Stimulated activated CD4-positive, alpha-beta T cell treated with anti-CD3 and anti-CD28 coated beads, Interleukin-1b, Interleukin-23, amount 100 ng/mL, for 1 hour (primary cell): ENCODE results near the gene ZNF775.
A peak's percentile ranks its signal among the peaks of the same experiment; 100 is the strongest.

Experiments used
- DNase-seq, 2 donors: peaks; one replicate each; pipeline ENCODE4 v3.0.0-alpha.2; 2020; ENCODE audit warnings: low read depth in 2 of 2

ZNF775 gene

DNA sequence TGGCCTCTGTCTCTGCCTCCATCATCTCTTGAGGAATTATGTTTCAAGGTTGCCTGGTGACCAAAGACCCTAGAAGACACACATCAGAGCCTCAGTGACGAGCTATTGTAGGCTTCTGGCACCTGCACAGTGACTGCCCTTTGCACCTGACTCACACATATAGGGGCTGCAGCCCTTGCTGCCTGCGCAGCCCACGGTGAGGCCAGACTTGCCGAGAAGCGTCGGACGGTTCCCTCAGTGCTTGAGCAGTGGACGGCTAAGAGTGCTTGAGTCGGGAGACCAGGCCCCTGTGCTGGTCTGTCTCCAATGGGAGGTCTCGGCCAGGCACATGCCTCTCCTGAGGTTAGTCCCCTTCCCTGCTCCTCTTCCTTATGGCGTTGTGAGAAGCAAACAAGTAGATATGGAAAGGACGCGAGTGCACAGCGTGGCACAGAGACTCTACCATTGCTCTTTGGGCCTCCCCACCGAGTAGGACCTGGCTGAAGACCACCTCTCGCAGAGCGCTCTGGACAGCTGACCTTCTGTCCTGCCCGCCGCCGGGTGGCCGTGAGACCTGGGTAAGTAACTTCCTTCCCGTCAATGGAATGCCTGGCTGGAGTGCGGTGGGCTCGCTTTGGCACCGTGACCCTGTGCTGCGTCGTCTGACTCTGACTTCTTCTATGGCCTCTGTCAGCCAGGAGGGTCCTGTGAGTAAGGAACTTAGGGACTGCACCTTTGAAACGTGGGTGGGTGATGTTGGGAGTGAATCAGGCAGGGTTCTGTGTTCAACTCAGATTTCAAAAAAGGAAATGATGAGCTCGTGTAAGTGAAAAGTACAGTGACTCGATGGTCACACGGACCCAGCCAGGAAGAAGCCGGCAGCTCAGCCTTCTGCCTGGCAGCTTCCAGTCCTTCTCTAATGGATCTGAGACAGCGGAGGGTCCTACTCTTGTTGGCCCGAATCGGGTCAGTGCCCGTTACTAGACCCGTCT is 33.7 kb downstream of the ZNF775 start:
- DNase-seq = no peak

DNA sequence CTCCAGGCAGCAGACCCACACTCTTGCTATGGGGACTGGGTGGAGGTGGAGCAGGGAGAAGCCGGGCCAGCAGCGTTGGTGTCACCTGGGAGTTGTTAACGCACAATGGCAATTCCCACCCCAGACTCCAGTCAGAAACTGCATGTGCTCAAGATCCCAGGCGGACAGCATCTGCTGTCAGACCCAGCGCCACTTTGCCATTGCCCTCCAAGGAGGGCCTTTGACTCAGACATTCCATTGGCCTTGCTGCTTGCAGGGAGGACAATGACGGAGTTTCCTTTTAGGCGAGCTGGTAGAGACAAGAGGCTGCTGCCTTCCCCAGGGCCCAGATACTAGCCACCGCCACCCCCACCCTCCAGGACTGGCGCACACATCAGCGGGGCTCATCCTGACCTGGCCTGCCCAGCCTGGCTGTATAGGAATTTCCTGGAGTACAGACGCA is 34.5 kb downstream of the ZNF775 start:
- no peak for DNase-seq

DNA sequence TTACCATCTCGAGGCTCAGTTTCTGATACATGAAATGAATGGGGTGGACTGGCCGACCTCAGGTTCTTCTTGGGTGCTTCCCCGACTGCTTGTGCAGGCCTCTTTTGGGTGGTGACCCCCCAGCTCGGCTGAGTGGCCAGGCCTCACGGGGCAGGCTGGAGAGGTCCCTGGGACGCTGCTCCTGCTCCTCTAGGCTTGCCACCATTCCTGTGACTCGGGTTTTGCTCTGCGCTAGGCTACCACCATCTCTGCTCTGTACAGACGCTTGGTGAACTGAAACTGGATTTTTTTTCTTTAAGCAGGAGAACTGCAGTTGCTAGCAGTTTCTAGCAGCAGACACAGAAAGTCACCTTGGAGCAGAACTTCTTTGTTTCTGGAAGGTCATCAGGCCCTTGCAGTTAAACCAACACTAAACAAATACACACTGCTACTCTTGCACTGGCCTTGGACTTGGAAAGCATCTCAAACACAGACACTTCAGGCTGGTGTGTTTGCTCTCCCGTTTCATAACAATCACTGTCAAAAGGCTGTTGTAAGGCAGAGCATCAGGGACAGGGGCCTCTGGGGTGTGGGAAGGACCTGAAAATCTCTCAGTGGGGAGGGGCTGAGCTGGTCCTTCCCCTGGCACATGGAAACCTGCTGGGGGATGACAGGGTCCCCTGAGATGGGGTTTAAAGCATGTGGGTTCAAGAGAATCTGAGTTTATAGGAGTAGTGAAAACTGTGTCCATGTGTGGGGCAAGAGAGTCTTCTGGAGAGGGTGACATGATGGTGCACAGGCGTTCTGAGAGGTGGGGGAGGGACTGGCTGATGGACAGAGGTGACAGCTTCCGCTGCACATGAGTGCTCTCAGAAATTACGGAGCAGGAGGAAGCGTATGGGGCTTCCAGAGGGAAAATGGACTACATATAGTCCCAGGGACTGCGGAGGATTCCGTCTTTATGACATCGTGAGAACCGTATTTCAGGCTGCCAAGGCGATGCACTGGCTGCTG is 36.3 kb downstream of the ZNF775 start:
- no peak for DNase-seq

DNA sequence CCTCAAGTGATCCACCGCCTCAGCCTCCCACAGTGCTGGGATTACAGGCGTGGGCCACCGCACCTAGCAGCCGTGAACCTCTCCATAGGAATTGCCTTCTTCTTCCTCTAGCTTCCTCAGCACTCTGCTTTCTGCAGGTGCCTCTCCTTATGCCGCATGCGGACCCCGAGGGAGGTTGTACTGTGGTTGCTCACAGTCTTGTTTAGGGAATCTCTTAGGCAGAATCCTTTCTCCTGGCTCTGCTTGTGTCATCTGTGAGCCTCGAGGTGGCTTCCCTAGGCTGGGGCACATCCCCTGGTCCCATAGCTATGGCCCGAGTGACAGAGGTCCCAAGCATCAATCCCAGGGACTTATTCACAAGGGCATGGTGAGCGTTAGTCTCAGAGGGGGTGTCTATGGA is 38.1 kb downstream of the ZNF775 start:
- DNase-seq = no peak

DNA sequence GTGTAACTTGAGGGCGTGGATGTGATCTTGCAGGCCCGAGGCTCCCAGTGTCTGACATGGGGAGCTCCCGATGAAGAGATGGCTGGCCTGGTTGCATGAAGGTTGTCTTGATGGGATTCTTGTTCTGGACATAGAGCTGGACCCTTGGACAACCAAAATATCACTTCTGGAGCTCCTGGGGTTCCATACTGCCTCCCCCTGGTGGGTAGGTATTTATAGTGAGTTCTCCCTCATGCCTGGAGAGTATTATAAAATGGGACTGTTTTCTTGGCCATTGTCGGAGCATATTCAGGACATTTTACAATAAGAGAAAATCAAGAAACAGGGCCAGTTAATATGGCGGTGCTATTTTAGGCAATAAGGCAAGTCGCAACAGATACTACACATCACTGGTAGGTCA is 38.7 kb downstream of the ZNF775 start:
- no peak for DNase-seq

DNA sequence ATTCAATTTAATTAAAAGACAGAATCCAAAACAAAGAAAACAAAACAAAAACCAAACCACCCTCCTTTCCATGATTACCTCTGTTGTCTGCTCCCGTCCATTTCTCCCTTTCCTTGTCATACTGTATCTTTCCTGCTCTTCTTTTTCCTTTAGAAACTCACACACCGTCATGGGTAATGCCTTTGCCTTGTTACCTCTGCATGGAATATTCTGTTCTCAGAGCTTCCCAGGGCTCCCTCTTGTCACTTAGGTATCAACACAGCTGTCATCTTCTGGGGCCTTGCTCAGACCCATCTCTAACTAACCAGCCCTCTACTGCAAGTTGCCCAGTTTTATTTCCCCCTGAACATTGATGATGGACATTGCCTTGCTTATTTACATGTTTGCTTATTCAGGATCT is 41.1 kb downstream of the ZNF775 start:
- DNase-seq = no peak

DNA sequence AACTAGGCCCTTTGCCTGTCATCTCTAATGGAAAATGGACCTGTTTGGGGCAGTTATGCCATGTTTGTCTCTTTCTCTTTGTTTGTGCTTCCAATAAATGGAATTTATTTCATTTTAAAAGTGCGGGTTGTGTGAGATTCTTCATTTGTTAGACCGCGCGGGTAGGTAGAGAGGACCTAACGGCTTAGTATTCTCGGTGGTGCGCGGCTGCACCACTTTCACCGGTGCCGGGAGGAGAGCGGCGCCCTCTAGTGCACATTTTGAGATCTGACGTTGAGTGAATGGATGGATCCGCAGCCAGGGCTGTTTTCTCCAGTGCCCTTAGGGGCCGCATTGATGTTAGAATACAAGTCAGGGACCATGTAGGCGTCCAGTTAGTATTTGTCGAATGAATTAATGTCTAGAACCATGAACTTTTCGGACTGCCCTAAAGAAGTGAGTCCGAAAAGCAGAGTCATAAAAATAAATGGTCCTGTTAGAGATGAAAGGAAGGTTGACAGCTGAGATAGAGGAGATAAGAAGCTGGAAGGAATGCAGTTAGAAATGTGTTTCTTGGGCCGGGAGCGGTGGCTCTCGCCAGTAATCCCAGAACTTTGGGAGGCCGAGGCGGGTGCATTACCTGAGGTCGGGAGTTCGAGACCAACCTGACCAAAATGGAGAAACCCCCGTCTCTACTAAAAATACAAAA is 42.0 kb downstream of the ZNF775 start:
- DNase-seq = peak; percentile 58 to 76

DNA sequence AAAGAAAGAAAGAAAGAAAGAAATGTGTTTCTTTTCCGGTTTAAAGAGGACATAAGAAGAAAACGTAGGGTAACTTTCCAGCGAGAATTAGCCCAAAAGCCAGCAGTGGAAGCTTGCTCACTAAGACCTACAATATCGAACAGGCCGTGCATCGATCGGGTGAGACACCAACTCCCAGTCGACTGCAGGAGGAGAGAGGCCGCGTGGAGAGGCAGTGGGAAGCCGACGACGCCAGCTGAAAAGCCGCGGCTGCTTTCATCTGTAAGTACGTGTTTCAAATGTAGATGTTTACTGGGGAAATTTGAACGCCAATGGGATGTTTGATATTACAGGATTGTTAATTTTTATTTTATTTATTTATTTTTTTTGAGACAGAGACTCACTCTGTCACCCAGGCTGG is 42.7 kb downstream of the ZNF775 start:
- no peak for DNase-seq

DNA sequence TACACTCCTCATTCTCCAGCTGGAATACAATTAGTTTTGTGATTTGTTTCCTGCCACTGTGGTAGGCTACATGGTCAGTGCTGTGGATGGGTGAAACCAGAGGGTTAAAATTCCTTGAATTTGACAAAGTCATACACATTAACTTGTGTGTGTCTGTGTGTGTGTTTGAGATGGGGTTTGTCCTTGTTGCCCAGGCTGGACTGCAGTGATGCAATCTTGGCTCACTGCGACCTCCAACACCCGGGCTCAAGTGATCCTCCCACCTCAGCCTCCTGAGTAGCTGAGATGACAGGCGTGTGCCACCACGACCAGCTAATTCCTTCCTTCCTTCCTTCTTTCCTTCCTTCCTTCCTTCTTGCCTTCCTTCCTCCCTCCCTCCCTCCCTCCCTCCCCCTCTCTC is 46.5 kb downstream of the ZNF775 start:
- no peak for DNase-seq

DNA sequence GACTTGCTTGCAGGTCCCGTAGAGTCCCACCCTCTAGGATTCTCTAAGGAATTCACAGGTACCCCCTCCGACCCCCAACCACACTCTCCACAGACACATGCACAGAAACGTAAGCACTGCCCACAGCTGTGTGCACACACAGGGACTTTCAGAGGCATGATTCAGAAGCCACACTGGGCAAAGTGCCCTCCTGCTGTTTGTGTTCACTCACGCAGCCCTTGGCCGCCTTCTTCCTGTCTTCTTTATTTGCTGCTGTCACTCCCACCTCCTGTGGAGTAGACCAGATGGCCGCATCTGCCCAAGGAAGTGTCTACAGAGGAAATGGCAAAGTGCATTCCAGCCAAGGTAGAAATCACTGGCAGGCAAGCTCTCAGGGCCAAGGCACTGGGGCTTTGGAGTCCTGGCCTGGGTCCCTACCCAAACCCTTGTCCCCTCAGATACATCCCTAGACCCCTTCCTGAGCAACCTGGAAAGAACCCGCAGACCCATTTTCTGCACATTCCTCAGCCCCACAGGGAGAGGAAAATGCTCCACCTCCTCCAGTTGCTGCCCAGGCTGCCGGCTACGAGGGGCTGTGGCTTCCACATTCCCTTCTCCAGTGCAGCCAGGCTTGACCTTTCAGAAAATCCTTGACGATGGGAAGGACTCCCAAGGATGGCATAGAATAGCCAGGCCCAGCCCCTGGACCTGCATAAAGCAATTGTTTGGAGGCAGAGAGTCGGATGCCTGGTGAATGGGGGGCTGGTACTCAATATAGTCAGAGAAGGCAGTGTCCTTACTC is 49.7 kb downstream of the ZNF775 start:
- DNase-seq = no peak

DNA sequence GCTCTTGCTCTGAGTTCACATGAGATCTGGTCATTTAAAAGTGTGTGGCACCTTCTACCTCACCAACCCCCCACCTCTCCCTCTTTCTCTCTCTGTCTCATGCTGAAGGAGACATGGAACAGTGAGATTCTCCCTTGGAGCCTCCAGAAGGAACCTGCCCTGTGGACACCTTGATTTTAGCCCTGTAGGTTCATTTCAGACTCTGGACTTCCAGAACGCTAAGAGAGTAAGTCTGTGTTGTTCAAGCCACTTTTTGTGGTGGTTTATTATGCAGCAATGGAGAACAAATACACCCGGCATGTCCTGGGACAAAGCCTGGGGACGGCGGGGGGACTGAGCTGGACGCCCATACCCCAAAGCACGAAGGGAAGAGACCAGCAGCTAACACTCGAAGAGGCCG is 50.6 kb downstream of the ZNF775 start:
- no peak for DNase-seq

DNA sequence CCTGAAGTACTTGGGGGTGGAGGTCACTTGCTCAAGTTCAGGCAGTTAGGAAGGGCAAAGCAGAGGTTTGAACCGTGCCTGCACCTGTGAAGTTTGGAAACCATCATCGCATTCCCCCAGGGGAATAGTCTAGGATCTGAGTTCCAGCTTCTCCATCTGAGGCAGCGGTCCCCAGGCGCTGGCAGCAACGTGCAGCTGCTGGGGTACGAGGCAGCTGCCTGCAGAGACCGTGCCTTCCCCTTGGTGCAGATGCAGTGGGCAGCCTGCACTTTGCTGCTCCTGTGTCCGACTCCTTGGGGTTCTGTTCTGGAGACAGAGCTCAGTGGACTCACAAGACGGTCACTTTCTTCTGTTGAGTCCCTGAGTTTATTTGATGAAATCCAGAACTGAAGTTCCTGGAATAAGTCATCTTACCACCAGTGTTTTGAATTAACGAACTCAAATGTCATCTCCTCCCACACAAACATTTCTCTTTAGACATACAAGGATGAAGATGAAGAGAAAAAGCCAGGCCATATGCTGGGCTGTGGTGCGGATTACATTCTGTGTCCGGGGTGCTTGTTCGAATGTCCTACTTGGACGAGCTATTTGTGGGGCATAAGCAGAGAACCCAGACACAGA is 51.4 kb downstream of the ZNF775 start:
- no peak for DNase-seq

DNA sequence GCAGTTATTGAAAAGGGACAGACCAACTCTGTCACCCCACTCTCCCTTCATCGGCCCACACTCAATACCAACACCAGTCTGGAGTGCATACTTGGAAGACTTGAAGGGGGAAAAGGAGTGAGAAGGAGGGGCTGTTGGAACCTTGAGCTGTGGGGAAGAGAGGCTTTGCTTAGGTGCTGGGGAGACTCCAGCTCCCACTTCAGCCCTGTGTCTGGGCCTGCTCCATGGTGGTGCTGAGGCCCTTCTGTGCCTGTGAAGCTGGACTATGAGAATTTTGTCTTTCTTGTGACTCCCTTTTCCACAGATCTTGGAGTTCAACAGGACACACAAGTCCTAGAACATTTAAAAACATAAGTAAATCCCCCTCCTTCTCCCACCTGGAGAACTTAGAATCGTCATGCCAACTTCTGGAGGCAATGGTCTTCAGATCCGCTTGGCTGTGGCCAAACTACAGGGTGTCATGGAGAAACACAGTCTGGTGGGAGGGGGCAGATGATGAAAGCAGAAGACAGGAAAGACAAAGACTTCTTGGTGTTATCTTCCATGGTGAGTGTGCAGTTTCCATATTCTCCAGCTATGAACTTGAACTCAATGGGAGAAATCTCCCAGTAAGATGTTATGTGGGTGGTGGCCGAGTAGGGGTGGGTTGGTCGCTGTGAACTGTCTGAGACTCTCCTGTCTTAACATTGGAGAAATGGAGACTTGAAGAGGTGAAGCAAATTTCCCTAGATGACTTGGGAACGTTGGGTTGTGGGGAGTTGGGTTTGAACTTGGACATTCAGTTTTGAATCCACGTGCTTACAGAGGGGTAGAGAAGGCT is 52.9 kb downstream of the ZNF775 start:
- DNase-seq = no peak

DNA sequence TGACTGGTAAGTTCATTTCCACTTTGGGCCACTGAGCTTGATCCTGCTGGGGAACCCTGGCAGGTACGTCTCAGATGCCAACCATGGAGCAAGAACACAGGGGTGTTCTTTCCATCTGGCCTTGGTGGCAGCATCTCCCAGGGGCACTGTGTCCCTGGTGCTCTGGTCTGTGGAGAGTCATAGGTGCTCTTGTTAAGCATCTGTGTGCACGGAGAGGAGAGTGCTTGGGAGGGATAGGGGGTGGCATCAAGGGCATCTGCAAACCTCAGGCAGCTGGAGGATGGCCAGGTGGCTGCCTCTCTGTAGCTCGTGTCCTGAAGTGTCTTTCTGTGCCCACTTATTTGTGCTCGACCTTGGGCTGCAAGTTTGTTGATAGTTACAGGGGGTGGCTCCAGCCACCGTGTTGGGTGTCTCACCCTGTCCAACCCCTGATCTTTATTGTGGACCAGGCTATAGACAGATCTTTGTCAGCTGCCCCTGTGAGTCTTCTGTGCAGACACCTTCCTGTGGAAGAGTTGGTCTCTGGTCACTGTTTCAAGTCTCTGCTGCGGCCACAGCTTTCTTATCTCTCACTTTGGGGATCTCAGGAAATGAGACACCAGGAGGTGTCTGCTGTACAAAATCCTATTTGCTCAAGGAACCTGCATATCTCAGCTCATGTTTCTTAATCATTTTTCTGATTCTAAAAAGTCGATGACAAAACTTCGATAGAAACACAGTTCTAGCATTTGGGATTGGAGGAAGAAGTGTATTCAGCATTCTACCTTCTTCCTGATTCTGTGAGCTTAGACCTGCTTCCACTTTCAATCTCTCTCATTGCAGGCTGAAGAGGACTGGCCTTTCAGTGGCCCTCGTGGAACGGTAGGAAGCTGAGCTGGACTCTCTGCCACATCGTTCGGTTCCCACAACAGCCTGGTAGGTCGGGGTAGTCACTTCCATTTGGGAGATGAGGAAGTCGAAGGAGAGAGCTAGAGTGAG is 54.1 kb downstream of the ZNF775 start:
- no peak for DNase-seq

DNA sequence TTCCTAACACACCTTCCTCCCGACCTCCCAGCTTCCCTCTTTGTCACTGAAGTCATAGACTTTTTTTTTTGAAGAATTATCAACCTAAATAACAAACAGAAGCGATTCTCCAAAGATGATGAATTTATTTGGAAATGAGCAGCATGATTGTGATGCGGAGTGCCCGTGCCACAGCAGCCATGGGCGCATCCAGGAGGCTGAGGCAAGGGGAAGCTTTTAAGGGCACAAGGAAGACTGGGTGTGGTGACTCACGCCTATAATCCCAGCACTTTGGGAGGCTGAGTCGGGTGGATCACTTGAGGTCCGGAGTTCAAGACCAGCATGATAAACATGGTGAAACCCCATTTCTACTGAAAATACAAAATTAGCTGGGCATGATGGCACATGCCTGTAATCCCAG is 55.1 kb downstream of the ZNF775 start:
- no peak for DNase-seq

DNA sequence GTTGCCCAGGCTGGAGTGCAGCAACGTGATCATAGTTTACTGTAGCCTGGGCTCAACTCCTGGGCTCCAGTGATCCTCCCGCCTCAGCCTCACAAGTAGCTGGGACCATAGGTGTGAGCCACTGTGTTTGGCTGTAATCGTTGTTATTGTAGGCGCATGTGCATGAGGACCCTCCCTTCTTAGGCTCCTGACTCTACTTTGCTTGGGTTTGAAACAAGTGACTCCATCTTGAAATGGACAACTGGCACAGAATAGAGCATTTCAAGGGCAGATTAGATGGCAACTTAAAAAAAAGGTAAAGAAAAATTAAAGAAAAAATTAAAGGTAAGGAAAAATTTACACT is 55.9 kb downstream of the ZNF775 start:
- DNase-seq = no peak

DNA sequence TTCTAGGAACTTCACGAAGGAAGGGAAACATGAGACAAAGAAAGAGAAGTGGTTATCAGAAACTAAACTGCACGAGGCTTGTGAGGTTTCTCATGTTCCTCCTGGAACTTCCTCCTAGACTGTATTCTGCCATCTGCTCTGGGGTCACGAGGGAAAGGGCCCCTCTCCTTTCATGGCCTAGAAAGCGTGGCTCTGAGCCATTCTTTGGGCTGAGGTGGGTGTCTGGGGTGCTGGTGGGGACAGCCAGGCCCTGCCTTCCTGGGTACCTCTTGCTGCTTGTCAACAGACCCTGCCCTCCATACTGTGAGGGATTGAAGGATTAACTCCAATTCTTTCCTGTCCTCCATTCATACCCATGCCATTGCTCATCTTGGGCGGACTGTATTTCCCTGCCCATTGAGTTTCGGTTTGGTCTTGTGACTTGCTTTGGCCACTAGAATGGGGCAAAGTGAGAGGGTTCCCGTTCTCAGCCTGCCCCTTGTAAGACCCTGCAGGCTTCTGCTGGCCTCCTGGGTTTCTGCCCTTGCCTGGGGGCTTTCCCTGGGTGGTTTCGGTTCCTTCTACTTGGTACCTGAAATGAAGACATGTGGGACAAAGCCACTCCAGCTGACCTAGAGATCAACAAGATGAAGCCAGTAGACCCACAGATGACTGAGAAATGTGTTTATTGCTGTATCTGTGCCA is 56.4 kb downstream of the ZNF775 start:
- no peak for DNase-seq

DNA sequence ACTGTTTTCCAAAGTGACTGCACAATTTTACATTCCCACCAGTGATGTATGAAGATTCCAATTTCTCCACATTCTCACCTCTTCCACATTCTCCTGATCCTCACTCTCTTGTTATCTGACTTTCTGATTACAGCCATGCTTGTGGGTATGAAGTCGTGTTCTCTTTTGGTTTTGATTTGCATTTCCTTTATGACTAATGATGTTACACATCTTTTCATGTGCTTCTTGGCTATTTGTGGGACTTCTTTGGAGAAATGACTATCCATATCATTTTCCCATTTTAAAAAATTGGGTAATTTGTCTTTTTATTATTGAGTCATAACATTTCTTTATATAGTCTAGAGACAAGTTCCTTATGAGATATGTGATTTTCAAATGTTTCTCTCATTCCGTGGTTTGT is 60.8 kb downstream of the ZNF775 start:
- no peak for DNase-seq
